Left lung (tissue), 10 donors: ENCODE results near the gene USP6NL. TPM values are rescaled to one million over a fixed set of nuclear protein-coding genes. Genes with fewer than 3 reads are reported as not detected.

Experiments
- ATAC-seq: fragments of 200-7000 bp; cut with Tn5 transposase; one replicate; pipeline ENCODE4 v1.9.1; 2020; ENCODE audit warnings: moderate library complexity
- DNase-seq, 4 donors: peaks; one replicate each; pipeline ENCODE4 v3.0.0-alpha.2; 2013 to 2020
- H3K27ac ChIP-seq, 2 donors: fragments of 200-600 bp; sonication (generic) in 1 of 2; one replicate each; pipeline versions ENCODE4 v1.5.0 to v1.8.0; 2020 to 2021
- H3K27me3 ChIP-seq, 2 donors: fragments of 200-600 bp; sonication (generic) in 1 of 2; one replicate each; pipeline versions ENCODE4 v1.5.0 to v1.8.0; 2020 to 2021
- H3K36me3 ChIP-seq, 2 donors: fragments of 200-600 bp; sonication (generic) in 1 of 2; one replicate each; pipeline versions ENCODE4 v1.5.0 to v1.8.0; 2020 to 2021
- H3K4me1 ChIP-seq, 2 donors: fragments of 200-600 bp; one replicate each; pipeline ENCODE4 v1.8.0; 2021
- H3K4me3 ChIP-seq, 2 donors: fragments of 200-600 bp; sonication (generic) in 1 of 2; one replicate each; pipeline versions ENCODE4 v1.5.0 to v1.8.0; 2020 to 2021; ENCODE audit warnings: mild to moderate bottlenecking in 1 of 2
- H3K9me3 ChIP-seq, 2 donors: fragments of 200-600 bp; sonication (generic) in 1 of 2; one replicate each; pipeline versions ENCODE4 v1.5.0 to v1.8.0; 2020 to 2021
- intact Hi-C, 2 donors: fragments of 100-400 bp; cut with DNase I; formaldehyde crosslinking; loops; one replicate each; pipeline versions ENCODE4 v1.11.2 to v1.14.2; 2022
- polyA plus RNA-seq, 6 donors: library from polyadenylated mRNA; unstranded; fragments of 120-200 nt; gene quantifications; one replicate each; pipeline ENCODE4 v1.2.1, GENCODE V29; 2013; ENCODE audit not compliant: insufficient read length in 6 of 6
- total RNA-seq, 2 donors: library from RNA; stranded (reverse); fragmentation: NEBNext Ultra II Directional; extraction: Animal tissue kit (Norgen Biotek cat#: 25700); gene quantifications; one replicate each; pipeline ENCODE4 v1.2.1, GENCODE V29; 2021
- TF ChIP-seq, protein P1 (sequence below), 2 donors: fragments of 200-600 bp; sonication (generic) in 1 of 2; IDR thresholded peaks; one replicate each; pipeline versions ENCODE4 v1.5.0 to v1.8.0; 2021; ENCODE audit warnings: antibody characterized with exemption in 2 of 2
- donor health status: DM: no; HTN: yes; CAD: no.
- donor health status: DM: no; HTN: no; CAD: no.

USP6NL gene
- total and polyA plus RNA-seq, 8 donors = 16.0 to 25.6 (median 24.0) TPM

DNA sequence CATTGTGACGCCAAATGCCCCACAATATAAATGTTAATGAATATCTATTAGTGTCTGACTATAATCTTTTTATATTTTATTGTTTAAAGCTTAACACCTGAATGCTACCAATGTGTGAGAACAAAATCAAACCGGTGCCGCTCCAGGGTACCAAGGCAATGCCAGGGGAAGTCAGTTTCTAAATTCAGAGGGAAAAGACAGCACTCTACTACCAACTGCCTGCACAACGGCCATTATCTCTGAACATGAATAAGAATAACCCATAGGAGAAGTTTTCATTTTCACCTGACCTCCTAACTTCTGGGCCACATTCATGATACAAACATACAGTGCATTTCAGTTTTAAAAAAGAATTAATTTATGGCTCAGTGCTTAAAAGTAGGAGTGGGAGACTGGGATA lies 21.7 kb downstream of the USP6NL start:
- intact Hi-C loops = no loop called here

DNA sequence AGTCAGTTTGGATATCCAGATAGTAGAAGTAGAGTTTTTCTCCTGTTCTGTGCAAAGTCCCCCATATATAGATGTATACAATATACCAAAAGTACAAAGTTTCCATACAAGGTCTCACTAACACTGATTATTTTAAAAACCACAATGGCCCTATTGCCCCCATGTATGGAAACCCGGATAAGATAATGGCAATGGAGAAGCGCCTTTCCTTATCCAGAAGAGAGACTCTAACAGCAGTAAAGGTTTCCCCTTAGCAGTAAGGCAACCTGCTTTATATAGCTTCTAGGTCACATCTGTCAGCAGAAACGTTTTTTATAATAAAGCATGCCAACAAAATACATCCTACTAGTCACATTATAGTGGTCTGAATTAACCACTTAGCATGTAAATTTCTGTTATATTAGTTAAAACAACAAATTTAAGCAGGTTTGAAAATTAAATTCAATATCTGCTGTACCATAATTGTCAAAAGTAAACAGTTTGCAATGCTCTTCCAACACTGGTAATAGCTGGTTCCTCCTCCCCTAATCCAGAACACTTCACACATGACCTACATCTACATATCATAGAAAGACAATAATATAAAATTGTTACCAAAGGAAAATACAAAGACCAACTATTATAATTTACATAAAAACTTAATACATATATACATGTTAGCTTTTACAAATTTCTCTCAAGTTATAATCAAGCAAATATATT lies 22.4 kb downstream of the USP6NL start:
- Histone ChIP-seq H3K36me3 (no peaks in the 10 kb centered on the region), H3K27ac (no peak overlapping the region), H3K4me1 (peaks cover 0 to 26% of the 10 kb centered on the region in 2 donors), H3K27me3 (no peaks in the 10 kb centered on the region), H3K9me3 (no peaks in the 10 kb centered on the region), H3K4me3 (no peak overlapping the region)
- no peak for ATAC-seq
- no peak for DNase-seq
- TF ChIP-seq, protein P1, sequence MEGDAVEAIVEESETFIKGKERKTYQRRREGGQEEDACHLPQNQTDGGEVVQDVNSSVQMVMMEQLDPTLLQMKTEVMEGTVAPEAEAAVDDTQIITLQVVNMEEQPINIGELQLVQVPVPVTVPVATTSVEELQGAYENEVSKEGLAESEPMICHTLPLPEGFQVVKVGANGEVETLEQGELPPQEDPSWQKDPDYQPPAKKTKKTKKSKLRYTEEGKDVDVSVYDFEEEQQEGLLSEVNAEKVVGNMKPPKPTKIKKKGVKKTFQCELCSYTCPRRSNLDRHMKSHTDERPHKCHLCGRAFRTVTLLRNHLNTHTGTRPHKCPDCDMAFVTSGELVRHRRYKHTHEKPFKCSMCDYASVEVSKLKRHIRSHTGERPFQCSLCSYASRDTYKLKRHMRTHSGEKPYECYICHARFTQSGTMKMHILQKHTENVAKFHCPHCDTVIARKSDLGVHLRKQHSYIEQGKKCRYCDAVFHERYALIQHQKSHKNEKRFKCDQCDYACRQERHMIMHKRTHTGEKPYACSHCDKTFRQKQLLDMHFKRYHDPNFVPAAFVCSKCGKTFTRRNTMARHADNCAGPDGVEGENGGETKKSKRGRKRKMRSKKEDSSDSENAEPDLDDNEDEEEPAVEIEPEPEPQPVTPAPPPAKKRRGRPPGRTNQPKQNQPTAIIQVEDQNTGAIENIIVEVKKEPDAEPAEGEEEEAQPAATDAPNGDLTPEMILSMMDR (IDR thresholded peaks at IDR 0.05) = no peak
- intact Hi-C loops = no loop called here

More for the DNA sequence above, 21.7 kb downstream of the USP6NL start:
- Histone ChIP-seq H3K27me3 (no peaks in the 10 kb centered on the region), H3K4me3 (no peak overlapping the region), H3K4me1 (peaks cover under 1 to 29% of the 10 kb centered on the region in 2 donors), H3K9me3 (no peaks in the 10 kb centered on the region), H3K36me3 (no peaks in the 10 kb centered on the region), H3K27ac (no peak overlapping the region)
- TF ChIP-seq, protein P1 (IDR thresholded peaks at IDR 0.05) = no peak
- no peak for DNase-seq
- ATAC-seq = no peak

DNA sequence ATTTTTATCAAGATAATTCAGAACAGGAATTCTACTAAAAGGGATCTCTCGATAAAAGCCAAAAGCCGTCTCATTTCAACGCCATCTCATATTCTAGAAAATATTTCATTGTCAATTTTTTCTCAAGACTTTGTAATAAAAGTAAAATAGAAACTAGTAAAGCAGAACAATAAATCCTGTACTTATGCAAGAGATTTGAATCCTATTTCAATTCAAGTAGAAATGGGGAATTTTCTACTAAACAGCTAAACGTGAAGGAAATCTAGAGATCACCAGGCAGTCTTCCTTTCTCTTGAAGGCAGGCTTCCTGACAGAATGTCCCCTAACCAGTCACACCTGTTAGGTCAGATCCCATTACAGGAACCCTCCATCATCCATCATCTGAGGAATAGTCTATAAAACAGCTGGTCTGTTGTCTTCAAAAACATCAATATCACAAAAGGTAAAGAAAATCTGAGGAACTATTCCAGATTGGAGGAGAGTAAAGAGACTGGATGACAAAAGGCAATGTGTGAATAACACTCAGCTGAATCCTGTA lies 23.7 kb downstream of the USP6NL start:
- DNase-seq (no peak), ATAC-seq (no peak)
- intact Hi-C loops = no loop called here
- no peaks in the 10 kb centered on the region for H3K36me3 ChIP-seq
- no peak overlapping the region for H3K27ac ChIP-seq
- H3K4me1 ChIP-seq = peaks cover 0 to 26% of the 10 kb centered on the region in 2 donors
- H3K4me3 ChIP-seq = no peak overlapping the region
- no peaks in the 10 kb centered on the region for H3K27me3 ChIP-seq
- H3K9me3 ChIP-seq = no peaks in the 10 kb centered on the region
- TF ChIP-seq, protein P1 (IDR thresholded peaks at IDR 0.05) = no peak

DNA sequence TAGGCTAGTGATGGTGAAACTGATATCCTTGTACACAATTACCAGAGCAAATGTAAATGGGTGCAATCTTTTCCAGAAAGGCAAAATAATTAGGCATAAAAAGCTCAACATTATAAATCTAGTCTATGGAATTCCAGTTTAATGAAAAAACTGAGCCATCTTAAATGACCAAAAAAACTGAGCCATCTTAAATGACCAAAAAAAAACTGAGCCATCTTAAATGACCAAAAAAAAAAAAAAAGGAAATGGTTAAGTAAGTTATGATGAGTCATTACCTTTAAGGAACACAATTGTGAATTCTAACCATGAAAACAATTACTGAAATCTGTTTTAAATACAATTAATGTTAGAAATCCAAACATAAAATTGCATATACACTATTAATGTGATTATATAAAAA lies 25.3 kb downstream of the USP6NL start:
- no peak for ATAC-seq
- H3K27me3 ChIP-seq = no peaks in the 10 kb centered on the region
- TF ChIP-seq, protein P1 (IDR thresholded peaks at IDR 0.05) = no peak
- no peaks in the 10 kb centered on the region for H3K36me3 ChIP-seq
- H3K9me3 ChIP-seq = no peaks in the 10 kb centered on the region
- intact Hi-C loops = no loop called here
- H3K4me3 ChIP-seq = no peak overlapping the region
- DNase-seq = no peak
- H3K4me1 ChIP-seq = peaks cover 0 to 26% of the 10 kb centered on the region in 2 donors
- H3K27ac ChIP-seq = peak overlapping the region in 1 of 2 donors; percentile 31

DNA sequence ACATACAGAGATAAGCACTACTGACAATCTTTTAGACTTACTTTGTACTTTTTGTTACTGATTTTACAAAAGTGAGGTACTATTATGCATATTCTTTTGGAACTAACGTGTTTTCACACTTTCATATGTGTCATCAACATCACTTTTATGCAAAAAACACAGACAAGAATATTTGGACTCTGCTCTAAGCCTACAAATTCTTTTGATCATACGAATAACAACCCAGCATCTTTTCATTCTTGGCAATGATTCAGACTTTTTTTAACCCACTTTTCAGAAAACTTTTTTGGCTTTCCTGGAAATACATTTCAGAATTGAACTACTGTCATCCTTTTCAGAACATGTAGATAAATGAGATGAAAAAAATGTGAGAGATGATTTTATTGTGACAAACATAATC lies 30.2 kb downstream of the USP6NL start:
- TF ChIP-seq, protein P1 (IDR thresholded peaks at IDR 0.05) = no peak
- Histone ChIP-seq H3K4me3 (no peak overlapping the region), H3K27ac (no peak overlapping the region), H3K36me3 (no peaks in the 10 kb centered on the region), H3K4me1 (peaks cover 5 to 7% of the 10 kb centered on the region in 2 donors), H3K27me3 (no peaks in the 10 kb centered on the region), H3K9me3 (no peaks in the 10 kb centered on the region)
- intact Hi-C loops = no loop called here
- DNase-seq (no peak), ATAC-seq (no peak)
